Mesenteric fat pad (tissue), 1 donor: ENCODE measurements around the gene NRP2. TPM values are rescaled to one million over a fixed set of nuclear protein-coding genes. Genes with fewer than 3 reads are reported as not detected.
A peak's percentile ranks its signal among the peaks of the same experiment; 100 is the strongest.

Experiments used
- DNase-seq: peaks from one replicate; pipeline ENCODE4 v3.0.0-alpha.2; 2020; ENCODE audit warnings: low spot score
- total RNA-seq: library from RNA; stranded (reverse); fragmentation: NEBNext Ultra II Directional; extraction: Animal tissue kit (Norgen Biotek cat#: 25700); gene quantifications from one replicate; pipeline ENCODE4 v1.2.1, GENCODE V29; 2021
- donor health status: DM: yes; HTN: yes; CAD: no.

The NRP2 gene
- total RNA-seq, 1 donor from 2014 or later: 66.7 TPM

DNA sequence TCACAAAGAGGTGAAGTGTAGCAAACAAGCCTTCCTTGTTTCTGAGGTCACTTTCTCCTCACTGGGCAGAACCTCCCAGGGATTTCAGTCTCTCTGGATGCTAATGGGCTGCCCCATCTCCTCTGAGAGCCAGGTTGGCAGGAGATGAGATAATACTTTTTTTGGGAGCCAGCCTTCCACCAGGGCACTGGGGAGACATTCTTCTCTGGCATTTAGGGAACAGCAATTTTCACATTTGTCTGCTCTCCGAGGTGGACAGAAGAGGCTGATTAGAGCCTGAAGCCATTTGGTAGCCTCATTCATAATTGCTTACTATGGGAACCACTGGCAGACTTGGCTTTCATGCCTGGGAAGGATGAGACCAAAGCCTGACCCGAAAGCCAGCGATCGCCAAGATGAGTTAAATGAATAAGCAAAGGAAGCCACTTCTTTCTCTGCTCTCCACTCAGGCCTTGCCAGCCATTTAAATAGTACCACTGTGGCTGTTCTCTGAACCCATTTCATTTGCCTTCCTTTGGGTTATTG is 70.1 kb downstream of the NRP2 start:
- no peak for DNase-seq

GRCh38 chr2:205752924-205753323 is 70.6 kb downstream of the NRP2 start:
- DNase-seq: peak; percentile 24

- DNase-seq: no peak
Observed at GRCh38 chr2:205754285-205754923, 72.1 kb downstream of the NRP2 start.

DNA sequence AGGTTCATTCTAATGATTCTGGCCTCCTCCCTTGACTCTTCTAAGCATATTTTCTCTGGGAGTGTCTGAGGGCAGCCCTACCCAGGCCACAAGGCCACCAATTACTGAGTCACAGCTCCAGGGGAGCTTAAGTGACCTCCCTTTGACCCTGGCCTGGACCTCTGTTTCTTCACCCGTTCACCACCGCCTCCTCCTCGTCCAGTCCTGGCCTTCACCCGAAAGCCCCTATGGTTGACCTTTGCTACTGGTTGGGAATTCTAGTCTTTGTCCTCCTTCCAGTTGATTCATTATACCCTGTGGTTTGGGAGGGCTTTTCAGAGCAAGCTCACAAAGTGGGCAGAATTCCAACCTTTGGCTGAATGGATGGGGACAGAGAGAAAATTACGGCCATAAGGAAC is 72.6 kb downstream of the NRP2 start:
- DNase-seq: no peak

GRCh38 chr2:205755923-205756322 is 73.6 kb downstream of the NRP2 start:
- no peak for DNase-seq

GRCh38 chr2:205757271-205757670 is 75.0 kb downstream of the NRP2 start:
- no peak for DNase-seq

DNA sequence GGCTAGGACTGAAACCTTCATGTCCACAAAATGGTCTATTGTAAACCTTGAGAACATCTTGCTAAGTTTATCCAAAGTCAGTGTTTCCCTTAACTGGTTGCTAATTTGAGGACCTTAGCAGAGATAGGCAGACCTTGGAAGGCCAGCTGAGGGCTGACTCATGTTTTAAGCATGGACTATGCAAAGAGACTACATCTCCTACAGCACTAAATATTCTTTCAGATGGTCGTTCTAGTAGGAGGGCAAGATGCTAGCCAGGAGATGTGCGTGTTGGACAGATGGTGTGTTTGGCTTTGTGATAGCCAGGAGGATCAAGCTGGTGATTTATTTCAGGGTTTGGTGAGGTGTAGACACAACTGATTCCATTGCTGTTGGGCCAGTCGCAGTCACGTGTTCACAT is 75.8 kb downstream of the NRP2 start:
- DNase-seq: no peak

GRCh38 chr2:205758500-205758899 is 76.2 kb downstream of the NRP2 start:
- DNase-seq: no peak

GRCh38 chr2:205759257-205759656 is 77.0 kb downstream of the NRP2 start:
- no peak for DNase-seq

- no peak for DNase-seq
Observed at GRCh38 chr2:205759732-205760131, 77.4 kb downstream of the NRP2 start.

DNA sequence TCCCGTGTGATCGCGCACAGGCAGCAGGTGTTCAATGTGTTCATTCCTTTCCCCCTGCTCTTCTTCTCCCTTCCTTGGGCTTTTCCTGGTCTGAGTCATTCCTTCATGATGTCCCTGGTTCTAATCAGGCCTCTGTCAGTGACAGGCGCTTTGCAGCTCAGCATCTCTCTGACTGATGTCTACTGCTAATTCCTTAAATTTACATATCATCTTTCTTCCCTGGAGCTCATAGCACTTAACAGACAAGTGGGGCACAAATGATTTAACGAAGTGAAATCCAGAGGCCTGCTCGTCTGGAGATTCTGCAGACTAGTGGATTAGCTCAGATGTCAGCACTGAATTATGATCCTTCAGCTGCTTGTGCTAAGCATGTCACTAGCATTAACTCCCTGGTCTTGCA is 77.9 kb downstream of the NRP2 start:
- DNase-seq: no peak

- DNase-seq: no peak
Observed at GRCh38 chr2:205761421-205761820, 79.1 kb downstream of the NRP2 start.

- no peak for DNase-seq
Observed at GRCh38 chr2:205762881-205763280, 80.6 kb downstream of the NRP2 start.

DNA sequence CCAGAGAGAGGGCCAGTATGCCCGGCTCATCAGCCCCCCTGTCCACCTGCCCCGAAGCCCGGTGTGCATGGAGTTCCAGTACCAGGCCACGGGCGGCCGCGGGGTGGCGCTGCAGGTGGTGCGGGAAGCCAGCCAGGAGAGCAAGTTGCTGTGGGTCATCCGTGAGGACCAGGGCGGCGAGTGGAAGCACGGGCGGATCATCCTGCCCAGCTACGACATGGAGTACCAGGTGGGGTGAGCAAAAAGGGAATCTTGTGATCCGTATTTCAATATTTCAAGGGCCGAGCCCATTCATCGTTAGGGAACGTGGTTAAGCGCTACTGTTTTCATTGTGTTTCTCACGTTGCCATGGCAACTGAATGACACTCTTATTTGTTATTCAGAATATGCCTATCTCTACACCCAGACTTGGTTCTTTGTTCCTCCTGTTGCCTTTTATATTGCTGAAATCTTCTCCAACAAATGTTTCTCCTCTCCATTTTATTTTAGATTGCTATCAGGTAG is 81.5 kb downstream of the NRP2 start:
- no peak for DNase-seq

DNA sequence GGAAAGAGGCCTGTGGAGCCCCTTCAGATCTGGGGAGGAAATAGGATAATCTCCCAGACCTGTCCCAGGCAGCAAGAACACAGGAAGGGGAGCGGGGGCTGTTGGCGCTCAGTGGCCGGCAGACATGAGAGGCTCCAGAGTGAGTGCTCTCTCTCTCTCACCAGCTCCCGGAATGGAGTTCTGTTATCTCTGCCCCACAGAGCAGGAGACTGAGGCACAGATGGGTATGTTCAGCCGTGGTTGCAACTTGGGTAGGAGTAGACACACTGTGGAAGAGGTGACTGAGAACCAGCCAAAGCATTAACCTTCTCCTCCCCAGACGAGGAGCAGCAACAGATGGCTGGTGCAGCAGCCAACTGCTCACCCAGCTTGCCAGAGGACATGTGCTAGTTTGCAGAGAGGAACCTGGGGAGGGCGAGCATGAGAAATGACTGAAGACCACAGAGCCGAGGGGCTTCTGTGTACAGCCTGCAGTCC is 82.0 kb downstream of the NRP2 start:
- no peak for DNase-seq

DNA sequence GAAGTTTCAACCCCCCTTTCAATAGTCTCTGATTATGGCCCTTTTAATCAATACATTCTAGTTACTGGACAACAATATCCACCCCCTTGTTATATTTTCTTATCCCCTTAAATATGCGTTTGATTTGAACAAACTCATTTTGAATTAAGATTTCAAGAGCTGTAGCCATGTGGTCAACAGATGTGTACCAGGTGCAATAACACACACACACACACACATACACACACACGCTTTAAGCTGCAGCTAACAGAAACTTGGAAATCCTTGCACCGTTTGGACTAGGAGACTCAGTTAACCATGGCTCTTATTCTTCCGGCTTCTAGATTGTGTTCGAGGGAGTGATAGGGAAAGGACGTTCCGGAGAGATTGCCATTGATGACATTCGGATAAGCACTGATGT is 82.8 kb downstream of the NRP2 start:
- no peak for DNase-seq

DNA sequence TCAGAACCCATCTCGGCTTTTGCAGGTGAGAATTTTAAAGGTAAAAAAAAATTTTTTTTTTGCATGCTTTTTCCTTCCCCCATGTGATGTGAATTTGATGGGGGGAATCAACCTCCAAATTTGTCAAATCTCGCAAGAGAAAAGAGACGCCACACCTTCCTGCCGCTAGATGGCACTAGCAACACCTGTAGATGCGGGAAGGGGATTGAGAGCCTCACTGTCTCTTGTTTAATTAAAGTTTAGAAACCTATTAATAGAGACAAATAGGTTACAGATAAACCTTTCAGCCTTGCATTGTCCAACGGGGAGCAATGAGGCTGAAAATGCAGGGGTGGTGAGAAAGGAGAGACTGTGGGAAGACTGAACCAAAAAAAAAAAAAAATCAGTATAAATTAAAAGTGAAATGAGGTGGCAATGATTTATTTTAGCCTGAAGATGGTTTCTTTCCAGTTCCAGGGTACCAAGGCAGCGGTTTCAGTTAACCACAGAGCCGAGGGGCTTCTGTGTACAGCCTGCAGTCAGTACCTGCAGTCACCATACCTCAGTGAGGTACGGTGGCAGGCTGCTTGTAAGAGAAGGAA is 84.6 kb downstream of the NRP2 start:
- no peak for DNase-seq

DNA sequence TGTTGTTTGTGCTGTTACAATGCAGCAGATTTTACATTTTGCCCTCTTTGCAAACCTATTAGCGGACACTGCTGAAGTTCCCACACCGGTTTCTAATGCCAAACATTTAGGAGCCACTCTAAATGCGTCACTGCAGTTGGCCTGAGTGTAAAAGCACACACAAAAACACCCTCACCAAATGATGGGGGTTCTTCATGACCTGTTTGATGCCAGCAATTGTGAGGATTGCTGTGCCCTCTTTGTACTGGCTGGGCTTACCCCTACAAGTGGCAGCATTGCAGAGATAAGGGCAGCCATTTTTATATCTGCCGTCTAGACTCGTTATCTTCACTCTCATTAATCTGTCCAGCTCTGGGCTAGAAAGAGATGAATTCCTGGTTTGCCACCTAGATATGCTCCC is 85.3 kb downstream of the NRP2 start:
- DNase-seq: no peak

DNA sequence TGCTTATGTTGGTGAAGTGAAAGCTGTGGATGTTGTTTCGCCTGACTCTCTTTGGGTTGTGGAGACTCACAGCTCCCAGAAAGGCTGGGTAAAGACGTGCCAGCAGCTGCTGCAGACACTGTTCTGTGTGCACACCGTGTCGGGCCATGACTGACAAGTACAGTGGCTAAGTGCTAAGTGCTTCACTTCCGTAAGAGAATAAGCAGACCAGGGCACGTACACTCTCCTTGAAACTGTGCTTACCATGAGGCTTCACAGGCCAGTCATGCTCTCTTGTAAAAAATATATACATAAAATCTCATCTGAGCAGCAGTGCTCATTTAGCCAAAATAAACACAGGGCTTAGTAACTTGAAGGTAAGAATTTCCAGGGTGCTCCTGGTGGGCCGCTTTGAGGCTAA is 86.0 kb downstream of the NRP2 start:
- DNase-seq: no peak

DNA sequence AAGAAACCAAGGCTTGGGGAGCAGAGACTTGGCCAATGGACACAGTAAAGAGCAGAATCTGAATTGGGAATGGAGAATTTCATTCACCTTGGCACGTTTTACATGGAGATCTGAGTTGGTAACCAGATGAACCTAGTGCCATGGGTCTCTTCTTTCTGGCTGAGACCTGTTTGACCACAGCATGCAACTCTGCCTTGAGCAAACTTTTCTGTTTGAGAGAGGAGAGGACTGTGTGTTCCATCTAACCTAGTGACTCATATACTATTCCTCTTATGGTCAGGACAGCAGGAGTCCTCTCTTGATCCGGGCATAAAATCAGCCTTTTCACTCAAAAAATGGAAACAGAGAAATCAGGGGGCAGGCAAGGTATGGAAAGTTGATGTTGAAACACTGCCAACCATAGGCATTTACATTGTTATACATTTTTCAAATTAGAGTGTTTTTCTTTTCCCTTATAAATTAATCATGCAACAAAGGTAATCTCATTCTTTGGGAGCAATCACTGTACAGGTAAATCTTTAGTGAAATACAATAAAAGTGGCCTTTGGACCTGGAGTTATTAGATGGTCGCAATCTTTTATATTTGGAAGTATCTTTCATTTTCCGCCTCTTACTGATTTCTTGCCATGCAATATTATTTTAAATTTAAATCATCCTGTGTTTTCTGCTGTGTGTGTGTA is 86.7 kb downstream of the NRP2 start:
- no peak for DNase-seq

- no peak for DNase-seq
Observed at GRCh38 chr2:205769495-205769850, 87.2 kb downstream of the NRP2 start.

DNA sequence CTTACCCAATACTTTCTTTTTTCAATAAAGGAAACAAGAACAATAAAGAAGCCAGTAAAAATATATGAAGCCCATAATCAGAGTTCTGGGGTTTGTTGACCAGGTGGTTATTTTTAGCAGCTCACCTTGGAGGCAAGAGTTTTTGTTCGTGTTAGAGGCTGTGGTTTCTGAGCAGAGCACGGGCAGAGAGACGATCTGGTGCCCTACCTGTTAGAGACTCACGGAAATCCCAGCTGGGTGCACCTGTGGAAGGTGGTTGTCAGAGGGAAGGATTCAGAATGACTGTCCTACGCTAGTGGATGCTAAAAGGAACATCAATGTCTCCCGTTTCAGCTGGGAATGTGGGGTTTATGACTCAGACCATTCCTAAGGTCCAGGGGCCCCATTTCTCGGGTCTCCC is 87.6 kb downstream of the NRP2 start:
- no peak for DNase-seq
